LNCaP clone FGC (cell line): ENCODE data around the gene ZBTB20.
"Not testable (repeated sequence)": the region's sequence is repeated elsewhere in the genome, so short reads cannot be mapped to it uniquely, and the experiment has no call there.

ENCODE experiments used
- DNase-seq: peaks from one replicate; pipeline ENCODE4 v3.0.0-alpha.2; 2011; ENCODE audit warnings: low read depth
- H3K4me3 ChIP-seq: 2 replicates; pipeline ENCODE4 v1.5.1; 2011; ENCODE audit warnings: mild to moderate bottlenecking, low read depth, low read length, control low read depth
- TF ChIP-seq, protein P1 (sequence below): IDR thresholded peaks from 2 replicates; pipeline ENCODE4 v1.5.1; 2012; ENCODE audit warnings: mild to moderate bottlenecking; ENCODE audit not compliant: control insufficient read depth, insufficient read depth; ENCODE audit errors: extremely low read depth

The ZBTB20 gene

DNA sequence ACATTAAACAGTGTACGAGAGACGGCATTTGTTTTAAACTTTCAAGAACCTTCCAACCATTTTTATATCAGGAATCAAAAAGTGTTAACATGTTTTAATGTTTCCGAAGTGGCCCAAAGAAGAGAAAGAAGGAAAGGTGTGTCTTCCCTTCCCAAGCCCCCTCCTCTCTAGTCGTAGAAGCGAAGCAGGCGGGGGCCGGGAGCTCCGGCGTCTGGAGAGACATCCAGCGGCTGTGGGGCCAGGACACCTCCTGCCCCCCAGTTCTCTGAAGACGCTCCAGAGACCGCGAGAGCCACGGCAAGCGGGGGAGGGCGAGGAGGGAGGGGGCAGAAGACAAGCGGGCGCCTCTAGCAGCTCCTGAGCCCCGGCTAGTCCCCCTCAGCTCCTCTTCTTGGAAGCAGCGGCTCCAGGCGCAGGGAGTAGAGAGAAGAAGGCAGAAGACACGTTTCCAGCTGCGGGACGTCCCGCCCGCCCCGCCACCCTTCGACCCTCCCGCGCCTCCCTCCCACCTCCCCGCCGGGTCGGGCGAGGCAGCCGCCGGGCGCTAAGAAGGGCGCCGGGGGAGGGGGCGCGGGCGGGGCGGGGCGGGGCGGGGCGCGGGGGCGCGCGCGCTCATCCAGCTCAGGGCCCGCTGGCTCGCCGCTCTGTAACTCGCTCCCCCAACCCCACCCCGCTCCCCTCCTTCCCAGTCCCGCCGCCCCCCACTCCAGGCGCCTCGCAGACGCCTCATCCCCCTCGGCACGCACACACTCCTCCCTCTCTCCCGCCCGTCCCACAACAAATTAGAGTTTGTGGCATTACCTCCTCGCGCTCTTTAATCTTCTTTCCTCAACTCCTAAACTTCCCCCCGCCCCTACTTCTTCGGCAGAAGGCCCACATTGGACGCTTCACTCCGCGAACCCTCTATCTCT lies at the start of gene ZBTB20:
ZBTB20 (minus strand) TSS at position 871 of the 911 bp plus-strand sequence.
- TF ChIP-seq, protein P1, sequence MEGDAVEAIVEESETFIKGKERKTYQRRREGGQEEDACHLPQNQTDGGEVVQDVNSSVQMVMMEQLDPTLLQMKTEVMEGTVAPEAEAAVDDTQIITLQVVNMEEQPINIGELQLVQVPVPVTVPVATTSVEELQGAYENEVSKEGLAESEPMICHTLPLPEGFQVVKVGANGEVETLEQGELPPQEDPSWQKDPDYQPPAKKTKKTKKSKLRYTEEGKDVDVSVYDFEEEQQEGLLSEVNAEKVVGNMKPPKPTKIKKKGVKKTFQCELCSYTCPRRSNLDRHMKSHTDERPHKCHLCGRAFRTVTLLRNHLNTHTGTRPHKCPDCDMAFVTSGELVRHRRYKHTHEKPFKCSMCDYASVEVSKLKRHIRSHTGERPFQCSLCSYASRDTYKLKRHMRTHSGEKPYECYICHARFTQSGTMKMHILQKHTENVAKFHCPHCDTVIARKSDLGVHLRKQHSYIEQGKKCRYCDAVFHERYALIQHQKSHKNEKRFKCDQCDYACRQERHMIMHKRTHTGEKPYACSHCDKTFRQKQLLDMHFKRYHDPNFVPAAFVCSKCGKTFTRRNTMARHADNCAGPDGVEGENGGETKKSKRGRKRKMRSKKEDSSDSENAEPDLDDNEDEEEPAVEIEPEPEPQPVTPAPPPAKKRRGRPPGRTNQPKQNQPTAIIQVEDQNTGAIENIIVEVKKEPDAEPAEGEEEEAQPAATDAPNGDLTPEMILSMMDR, result no peak
- peak within 1 kb of the TSS; percentile 86 for H3K4me3 ChIP-seq
- DNase-seq, result no peak

DNA sequence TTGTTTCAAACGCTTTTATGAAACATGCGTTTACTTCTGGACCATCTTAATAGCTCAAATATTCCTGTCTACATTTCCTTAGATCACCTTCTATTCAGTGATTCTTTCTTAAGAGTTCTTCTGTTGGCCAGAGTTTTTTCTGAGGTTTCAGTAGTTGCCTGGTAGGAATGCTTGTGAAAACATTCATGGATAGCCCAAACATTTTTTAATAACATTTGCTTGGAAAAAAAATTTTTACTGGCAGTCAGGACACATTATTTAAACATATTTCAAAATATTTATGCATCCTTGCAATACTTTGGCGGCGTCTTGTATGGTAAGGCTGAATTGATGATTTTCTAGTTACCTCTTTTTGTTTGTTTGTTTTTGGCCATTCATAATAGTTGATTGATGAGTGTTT lies 47.4 kb upstream of the ZBTB20 start:
- no peak for DNase-seq
- H3K4me3 ChIP-seq, result no peak overlapping the region
- TF ChIP-seq, protein P1, result no peak

DNA sequence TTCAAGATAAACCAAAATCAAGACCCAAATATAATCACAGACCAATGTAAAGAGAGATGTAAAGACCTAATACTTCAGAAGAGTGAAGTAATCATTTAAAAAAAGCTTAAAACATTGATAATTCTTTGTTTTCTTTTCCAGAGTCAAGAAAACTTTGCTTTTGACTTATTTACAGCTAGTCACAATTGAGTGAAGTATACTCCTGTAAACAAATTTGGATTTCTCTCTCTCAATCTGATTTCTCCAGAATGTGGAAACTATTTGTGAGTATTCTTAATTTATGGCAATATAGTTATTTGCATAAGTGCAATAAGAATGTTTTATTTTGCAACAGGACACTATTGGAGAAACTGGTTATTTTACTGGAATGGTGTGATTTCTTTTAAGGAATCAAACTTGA lies 43.7 kb upstream of the ZBTB20 start:
- TF ChIP-seq, protein P1, result no peak
- H3K4me3 ChIP-seq, result no peak overlapping the region
- no peak for DNase-seq

DNA sequence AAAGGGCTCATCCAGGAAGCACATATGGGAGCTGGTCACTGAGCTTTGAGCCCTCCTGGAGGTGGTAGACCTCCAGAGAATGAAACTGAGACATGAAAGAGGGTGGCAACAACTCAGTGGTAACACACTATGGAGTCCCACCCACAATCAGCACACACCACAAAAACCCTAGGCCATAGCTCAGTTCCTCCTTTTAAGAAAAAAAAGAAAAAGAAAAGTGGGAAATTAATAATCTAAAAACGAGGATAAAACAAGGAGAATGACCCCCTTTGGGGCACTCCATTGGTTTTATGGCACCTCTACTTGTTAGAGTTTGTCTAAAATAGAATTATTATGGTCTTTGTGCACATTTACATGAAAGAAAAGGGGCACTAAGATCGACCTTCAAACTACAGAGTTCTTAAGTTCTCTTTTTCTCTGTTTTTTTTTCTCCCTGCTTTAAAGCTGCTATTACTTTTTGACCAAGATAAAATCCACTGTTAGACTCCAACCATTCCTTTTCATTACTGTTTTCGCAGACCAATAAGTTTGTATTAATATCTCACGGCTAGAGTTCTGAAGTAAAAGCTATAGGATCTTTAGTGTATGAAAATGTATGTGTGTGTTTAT lies 40.2 kb upstream of the ZBTB20 start:
- TF ChIP-seq, protein P1, result no peak
- no peak overlapping the region for H3K4me3 ChIP-seq
- DNase-seq, result no peak

DNA sequence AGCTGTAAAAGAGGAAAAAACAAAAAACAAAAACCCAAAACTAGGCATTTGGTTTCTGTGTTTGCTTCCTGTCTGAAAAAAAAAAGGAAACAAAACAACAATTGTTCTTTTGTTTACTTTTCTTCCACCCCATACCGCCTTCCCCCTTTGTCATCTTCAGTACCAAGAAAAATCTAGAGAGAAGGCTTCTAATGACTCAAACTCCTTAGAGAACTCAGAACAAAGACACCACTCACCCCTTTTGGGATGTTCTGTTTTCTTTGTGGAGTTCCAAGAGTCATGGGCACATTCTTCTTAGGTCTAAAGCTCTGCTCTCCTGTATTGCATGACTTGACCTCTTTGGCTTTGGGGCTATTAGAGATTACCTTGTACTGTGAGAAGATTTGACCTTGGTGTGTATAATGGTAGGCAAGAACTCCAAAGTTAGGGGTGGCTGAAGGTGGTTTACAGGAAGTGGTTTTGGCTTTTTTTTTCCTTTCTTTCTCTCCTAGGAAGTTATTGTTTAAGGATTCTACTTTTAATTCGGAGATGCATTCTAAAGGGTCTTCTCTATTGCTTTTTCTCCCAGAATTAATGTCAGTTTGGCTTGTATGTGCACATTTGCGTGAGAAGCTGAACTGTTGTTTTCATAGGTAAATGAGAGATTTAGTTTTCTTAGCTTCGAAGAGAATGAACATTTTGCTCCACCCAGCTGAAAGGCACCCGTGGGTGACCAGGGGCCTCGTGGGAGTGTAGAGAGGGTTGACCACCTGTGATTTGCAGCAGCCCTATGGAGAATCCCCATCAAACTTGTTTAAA lies 39.5 kb upstream of the ZBTB20 start:
- TF ChIP-seq, protein P1, result no peak
- no peak for DNase-seq
- H3K4me3 ChIP-seq, result no peak overlapping the region

DNA sequence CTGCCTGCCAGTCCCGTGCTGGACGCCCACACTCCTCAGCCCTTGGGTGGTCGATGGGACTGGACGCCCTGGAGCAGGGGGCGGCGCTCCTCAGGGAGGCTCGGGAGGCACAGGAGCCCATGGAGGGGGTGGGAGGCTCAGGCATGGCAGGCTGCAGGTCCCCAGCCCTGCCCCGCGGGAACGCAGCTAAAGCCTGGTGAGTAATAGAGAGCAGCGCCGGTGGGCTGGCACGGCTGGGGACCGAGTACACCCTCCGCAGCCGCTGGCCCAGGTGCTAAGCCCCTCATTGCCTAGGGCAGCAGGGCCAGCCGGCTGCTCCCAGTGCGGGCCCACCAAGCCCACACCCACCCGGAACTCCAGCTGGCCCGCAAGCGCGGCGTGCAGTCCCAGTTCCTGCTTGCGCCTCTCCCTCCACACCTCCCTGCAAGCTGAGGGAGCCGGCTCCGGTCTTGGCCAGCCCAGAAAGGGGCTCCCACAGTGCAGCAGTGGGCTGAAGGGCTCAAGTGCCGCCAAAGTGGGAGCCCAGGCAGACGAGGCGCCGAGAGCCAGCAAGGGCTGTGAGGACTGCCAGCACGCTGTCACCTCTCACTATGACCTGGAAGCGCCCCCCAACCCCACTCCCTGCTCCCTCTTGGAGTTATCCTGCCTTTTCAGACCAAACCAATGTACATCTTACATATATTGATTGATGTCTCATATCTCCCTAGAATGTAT lies 37.9 kb upstream of the ZBTB20 start:
- DNase-seq, H3K4me3 ChIP-seq: not testable (repeated sequence)

DNA sequence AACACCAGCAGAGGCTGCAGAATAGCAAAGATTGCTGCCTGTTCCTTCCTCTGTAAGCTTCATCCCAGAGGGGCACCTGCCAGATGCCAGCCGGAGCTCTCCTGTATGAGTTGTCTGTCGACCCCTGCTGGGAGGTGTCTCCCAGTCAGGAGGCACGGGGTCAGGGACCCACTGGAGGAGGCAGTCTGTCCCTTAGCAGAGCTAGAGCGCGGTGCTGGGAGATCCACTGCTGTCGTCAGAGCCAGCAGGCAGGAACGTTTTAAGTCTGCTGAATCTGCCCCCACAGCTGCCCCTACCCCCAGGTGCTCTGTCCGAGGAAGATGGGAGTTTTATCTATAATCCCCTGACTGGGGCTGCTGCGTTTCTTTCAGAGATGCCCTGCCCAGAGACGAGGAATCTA lies 31.8 kb upstream of the ZBTB20 start:
- H3K4me3 ChIP-seq, result not testable (repeated sequence)

More for the DNA sequence above, 31.8 kb upstream of the ZBTB20 start:
- DNase-seq, result not testable (repeated sequence)
